HEK293 (cell line): ENCODE measurements around the gene RTP5.

Experiments used
- INSM2 ChIP-seq: fragments of 450-650 bp; formaldehyde crosslinking; IDR thresholded peaks from 2 replicates; pipeline ENCODE4 v1.5.1; 2016; ENCODE audit warnings: missing biosample characterization, missing genetic modification characterization
- MYNN ChIP-seq: fragments of 450-650 bp; formaldehyde crosslinking; IDR thresholded peaks from 2 replicates; pipeline ENCODE4 v1.5.1; 2016; ENCODE audit warnings: missing biosample characterization, missing genetic modification characterization, borderline replicate concordance
- REST ChIP-seq: fragments of 450-650 bp; formaldehyde crosslinking; IDR thresholded peaks from 2 replicates; pipeline ENCODE4 v1.5.1; 2016; ENCODE audit warnings: missing biosample characterization, missing genetic modification characterization
- SP2 ChIP-seq: fragments of 450-650 bp; formaldehyde crosslinking; IDR thresholded peaks from 2 replicates; pipeline ENCODE4 v1.5.1; 2016; ENCODE audit warnings: missing biosample characterization, missing genetic modification characterization
- ZNF146 ChIP-seq: fragments of 450-650 bp; formaldehyde crosslinking; IDR thresholded peaks from 2 replicates; pipeline ENCODE4 v1.5.1; 2016; ENCODE audit warnings: missing biosample characterization, missing genetic modification characterization
- ZNF335 ChIP-seq: fragments of 450-650 bp; formaldehyde crosslinking; conservative IDR thresholded peaks from 2 replicates; pipeline ENCODE4 v1.5.1; 2016; ENCODE audit warnings: missing biosample characterization, missing genetic modification characterization
- ZNF416 ChIP-seq: fragments of 450-650 bp; formaldehyde crosslinking; IDR thresholded peaks from 2 replicates; pipeline ENCODE4 v1.5.1; 2016; ENCODE audit warnings: missing biosample characterization, missing genetic modification characterization
- ZNF621 ChIP-seq: fragments of 450-650 bp; formaldehyde crosslinking; IDR thresholded peaks from 2 replicates; pipeline ENCODE4 v1.5.1; 2017; ENCODE audit warnings: missing biosample characterization, missing genetic modification characterization
- ZNF768 ChIP-seq: fragments of 450-650 bp; formaldehyde crosslinking; IDR thresholded peaks from 2 replicates; pipeline ENCODE4 v1.5.1; 2018; ENCODE audit warnings: missing biosample characterization, mild to moderate bottlenecking, missing genetic modification characterization
- TF ChIP-seq, protein P1 (sequence below): fragments of 450-650 bp; formaldehyde crosslinking; IDR thresholded peaks from 2 replicates; pipeline ENCODE4 v1.5.1; 2016; ENCODE audit warnings: missing biosample characterization, missing genetic modification characterization
- TF ChIP-seq, protein P2 (sequence below): fragments of 450-650 bp; formaldehyde crosslinking; IDR thresholded peaks from 2 replicates; pipeline ENCODE4 v1.5.1; 2016; ENCODE audit warnings: missing biosample characterization, missing genetic modification characterization, low read depth
- TF ChIP-seq, protein P3 (sequence below): fragments of 450-650 bp; formaldehyde crosslinking; IDR thresholded peaks from 2 replicates; pipeline ENCODE4 v1.5.1; 2016; ENCODE audit warnings: missing biosample characterization, missing genetic modification characterization

DNA sequence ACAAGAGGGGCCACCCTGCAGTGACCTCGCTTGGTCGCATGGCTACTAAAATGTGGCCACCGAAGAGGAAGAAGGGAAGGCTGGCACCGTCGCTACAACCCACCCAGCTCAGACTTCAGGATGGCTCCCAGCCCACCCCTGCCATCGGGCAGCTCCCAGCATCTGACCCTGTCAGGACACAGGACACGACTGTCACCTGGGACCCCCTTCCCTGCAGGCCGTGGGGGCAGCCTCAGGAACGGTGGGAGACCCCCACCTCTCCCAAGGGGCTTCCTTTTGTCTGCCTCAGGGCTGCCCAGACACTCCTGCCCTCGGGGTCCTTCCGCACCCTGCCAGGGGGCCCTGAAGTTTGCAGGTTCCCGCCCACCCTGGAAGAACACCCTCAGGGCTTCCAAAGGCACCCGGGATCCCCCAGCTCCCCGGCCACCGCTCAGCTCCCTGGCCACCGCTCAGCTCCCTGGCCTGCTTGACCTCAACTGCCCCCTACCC lies 7.7 kb downstream of the RTP5 start:
- TF ChIP-seq, protein P1, sequence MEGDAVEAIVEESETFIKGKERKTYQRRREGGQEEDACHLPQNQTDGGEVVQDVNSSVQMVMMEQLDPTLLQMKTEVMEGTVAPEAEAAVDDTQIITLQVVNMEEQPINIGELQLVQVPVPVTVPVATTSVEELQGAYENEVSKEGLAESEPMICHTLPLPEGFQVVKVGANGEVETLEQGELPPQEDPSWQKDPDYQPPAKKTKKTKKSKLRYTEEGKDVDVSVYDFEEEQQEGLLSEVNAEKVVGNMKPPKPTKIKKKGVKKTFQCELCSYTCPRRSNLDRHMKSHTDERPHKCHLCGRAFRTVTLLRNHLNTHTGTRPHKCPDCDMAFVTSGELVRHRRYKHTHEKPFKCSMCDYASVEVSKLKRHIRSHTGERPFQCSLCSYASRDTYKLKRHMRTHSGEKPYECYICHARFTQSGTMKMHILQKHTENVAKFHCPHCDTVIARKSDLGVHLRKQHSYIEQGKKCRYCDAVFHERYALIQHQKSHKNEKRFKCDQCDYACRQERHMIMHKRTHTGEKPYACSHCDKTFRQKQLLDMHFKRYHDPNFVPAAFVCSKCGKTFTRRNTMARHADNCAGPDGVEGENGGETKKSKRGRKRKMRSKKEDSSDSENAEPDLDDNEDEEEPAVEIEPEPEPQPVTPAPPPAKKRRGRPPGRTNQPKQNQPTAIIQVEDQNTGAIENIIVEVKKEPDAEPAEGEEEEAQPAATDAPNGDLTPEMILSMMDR (tag by site-specific recombination), result no peak
- no peak for TF ChIP-seq ZNF335 (tag by site-specific recombination)
- TF ChIP-seq, protein P2, sequence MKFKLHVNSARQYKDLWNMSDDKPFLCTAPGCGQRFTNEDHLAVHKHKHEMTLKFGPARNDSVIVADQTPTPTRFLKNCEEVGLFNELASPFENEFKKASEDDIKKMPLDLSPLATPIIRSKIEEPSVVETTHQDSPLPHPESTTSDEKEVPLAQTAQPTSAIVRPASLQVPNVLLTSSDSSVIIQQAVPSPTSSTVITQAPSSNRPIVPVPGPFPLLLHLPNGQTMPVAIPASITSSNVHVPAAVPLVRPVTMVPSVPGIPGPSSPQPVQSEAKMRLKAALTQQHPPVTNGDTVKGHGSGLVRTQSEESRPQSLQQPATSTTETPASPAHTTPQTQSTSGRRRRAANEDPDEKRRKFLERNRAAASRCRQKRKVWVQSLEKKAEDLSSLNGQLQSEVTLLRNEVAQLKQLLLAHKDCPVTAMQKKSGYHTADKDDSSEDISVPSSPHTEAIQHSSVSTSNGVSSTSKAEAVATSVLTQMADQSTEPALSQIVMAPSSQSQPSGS, result no peak
- no peak for TF ChIP-seq ZNF146 (tag by site-specific recombination)
- no peak for TF ChIP-seq ZNF768 (tag by site-specific recombination)
- TF ChIP-seq INSM2, result no peak
- no peak for TF ChIP-seq REST
- TF ChIP-seq ZNF621, result no peak
- no peak for TF ChIP-seq MYNN
- TF ChIP-seq SP2, result no peak
- no peak for TF ChIP-seq ZNF416 (tag by site-specific recombination)
- TF ChIP-seq, protein P3, sequence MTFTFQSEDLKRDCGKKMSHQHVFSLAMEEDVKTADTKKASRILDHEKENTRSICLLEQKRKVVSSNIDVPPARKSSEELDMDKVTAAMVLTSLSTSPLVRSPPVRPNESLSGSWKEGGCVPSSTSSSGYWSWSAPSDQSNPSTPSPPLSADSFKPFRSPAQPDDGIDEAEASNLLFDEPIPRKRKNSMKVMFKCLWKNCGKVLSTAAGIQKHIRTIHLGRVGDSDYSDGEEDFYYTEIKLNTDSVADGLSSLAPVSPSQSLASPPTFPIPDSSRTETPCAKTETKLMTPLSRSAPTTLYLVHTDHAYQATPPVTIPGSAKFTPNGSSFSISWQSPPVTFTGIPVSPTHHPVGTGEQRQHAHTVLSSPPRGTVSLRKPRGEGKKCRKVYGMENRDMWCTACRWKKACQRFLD (tag by site-specific recombination), result no peak
